ENCODE results near the gene SCAF8.

DNA sequence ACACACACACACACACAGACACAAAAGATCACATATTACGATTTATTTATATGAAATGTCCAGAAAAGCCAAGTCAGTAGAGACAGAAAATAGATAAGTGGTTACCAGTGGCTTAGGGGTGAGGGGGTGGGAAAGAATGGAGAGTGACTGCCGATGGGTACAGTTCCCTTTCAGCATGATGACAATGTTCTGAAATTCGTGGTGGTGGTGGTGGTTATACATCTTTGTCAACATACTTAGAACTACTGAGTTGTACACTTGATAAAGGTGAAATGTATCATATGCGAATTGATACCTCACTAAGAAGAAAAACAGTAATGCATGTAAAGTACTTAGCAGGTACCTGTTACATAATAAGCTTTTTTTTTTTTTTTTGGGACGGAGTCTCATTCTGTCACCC, 124.3 kb downstream of the SCAF8 start:
- TF ChIP-seq, protein P1, sequence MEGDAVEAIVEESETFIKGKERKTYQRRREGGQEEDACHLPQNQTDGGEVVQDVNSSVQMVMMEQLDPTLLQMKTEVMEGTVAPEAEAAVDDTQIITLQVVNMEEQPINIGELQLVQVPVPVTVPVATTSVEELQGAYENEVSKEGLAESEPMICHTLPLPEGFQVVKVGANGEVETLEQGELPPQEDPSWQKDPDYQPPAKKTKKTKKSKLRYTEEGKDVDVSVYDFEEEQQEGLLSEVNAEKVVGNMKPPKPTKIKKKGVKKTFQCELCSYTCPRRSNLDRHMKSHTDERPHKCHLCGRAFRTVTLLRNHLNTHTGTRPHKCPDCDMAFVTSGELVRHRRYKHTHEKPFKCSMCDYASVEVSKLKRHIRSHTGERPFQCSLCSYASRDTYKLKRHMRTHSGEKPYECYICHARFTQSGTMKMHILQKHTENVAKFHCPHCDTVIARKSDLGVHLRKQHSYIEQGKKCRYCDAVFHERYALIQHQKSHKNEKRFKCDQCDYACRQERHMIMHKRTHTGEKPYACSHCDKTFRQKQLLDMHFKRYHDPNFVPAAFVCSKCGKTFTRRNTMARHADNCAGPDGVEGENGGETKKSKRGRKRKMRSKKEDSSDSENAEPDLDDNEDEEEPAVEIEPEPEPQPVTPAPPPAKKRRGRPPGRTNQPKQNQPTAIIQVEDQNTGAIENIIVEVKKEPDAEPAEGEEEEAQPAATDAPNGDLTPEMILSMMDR (IDR thresholded peaks at IDR 0.05), result no peak
- no peak for TF ChIP-seq ZFX (IDR thresholded peaks at IDR 0.05; ENCODE audit: borderline replicate concordance)

Data from 22Rv1 (cell line).